Endothelial cell of umbilical vein (primary cell): ENCODE data around the gene EBF4. TPM values are rescaled to one million over a fixed set of nuclear protein-coding genes. Genes with fewer than 3 reads are reported as not detected.
A peak's percentile ranks its signal among the peaks of the same experiment; 100 is the strongest.

Experiments used
- BruUV-seq: library from RNA; stranded (reverse); fragments of 400-500 nt; replicated peaks from 2 replicates; lab custom pipeline; 2021; lab: Mats Ljungman, UMichigan
- CTCF ChIA-PET: fragments of 300-600, 350-600 bp; sonication (Branson Sonifier 250); formaldehyde crosslinking; loops from one replicate; lab custom pipeline; 2021; ENCODE audit warnings: antibody characterized with exemption, inconsistent platforms; lab: Charles Lee
- POLR2A ChIA-PET: fragments of 300-600, 350-600 bp; sonication (Branson Sonifier 250); formaldehyde crosslinking; loops from one replicate; lab custom pipeline; 2021; ENCODE audit warnings: antibody characterized with exemption, inconsistent platforms; lab: Charles Lee
- DNase-seq: peaks from one replicate; pipeline ENCODE4 v3.0.0-alpha.2; 2011; ENCODE audit warnings: low read depth, low spot score
- FAIRE-seq: peaks from 2 replicates; lab custom pipeline; 2011; peaks lifted over from hg19 to GRCh38; lab: Jason Lieb, UNC
- H2AFZ ChIP-seq: 2 replicates; pipeline ENCODE4 v1.6.0; 2012; ENCODE audit warnings: low read depth, low read length, control low read depth, inconsistent platforms
- H3K27ac ChIP-seq: 2 replicates; pipeline ENCODE4 v1.5.1; 2011; ENCODE audit warnings: low read depth, mild to moderate bottlenecking, control low read depth, low read length, moderate library complexity; ENCODE audit not compliant: insufficient read depth
- H3K27me3 ChIP-seq, 2 experiments: 2 replicates each; pipeline versions ENCODE4 v1.6.0 to v1.6.1; 2011; ENCODE audit warnings: low read length in 2 of 2, mixed read lengths in 1 of 2; ENCODE audit not compliant: control insufficient read depth in 2 of 2, insufficient read depth in 2 of 2
- H3K36me3 ChIP-seq, 2 experiments: 2 replicates in 1 of 2; 3 replicates in 1 of 2; pipeline ENCODE4 v1.5.1; 2011; ENCODE audit warnings: low read length in 2 of 2, mild to moderate bottlenecking in 1 of 2, moderate library complexity in 1 of 2; ENCODE audit not compliant: control insufficient read depth in 2 of 2, insufficient read depth in 2 of 2; ENCODE audit errors: extremely low read depth in 1 of 2
- H3K4me1 ChIP-seq: 3 replicates; pipeline ENCODE4 v1.5.1; 2011; ENCODE audit warnings: mild to moderate bottlenecking, low read length; ENCODE audit not compliant: control insufficient read depth, insufficient read depth; ENCODE audit errors: extremely low read depth
- H3K4me2 ChIP-seq: 2 replicates; pipeline ENCODE4 v1.6.1; 2011; ENCODE audit warnings: low read length, control low read depth, mixed read lengths; ENCODE audit not compliant: insufficient read depth
- H3K4me3 ChIP-seq, 3 experiments: fragments of 200-600 bp in 1 of 3; sonication (generic), shearing (Covaris generic) in 1 of 3; replicated peaks in 1 of 3; 2 replicates each; pipeline ENCODE4 v1.5.1; 2011 to 2016; ENCODE audit warnings: control low read depth in 3 of 3, low read length in 3 of 3, mild to moderate bottlenecking in 2 of 3, inconsistent platforms in 1 of 3, low read depth in 1 of 3, moderate library complexity in 1 of 3; ENCODE audit not compliant: insufficient read depth in 1 of 3
- H3K79me2 ChIP-seq: 2 replicates; pipeline ENCODE4 v1.6.0; 2012; ENCODE audit warnings: low read length, inconsistent platforms; ENCODE audit not compliant: control insufficient read depth, insufficient read depth
- H3K9ac ChIP-seq: replicated peaks from 2 replicates; pipeline ENCODE3; 2011; ENCODE audit warnings: low read length, control low read depth; ENCODE audit not compliant: insufficient read depth; ENCODE audit errors: extremely low read depth
- H3K9me1 ChIP-seq: replicated peaks from 3 replicates; pipeline ENCODE4 v1.6.0; 2011; ENCODE audit warnings: mild to moderate bottlenecking, low read length; ENCODE audit not compliant: control insufficient read depth, insufficient read depth; ENCODE audit errors: extremely low read depth
- H3K9me3 ChIP-seq: replicated peaks from 2 replicates; pipeline ENCODE4 v1.5.1; 2012; ENCODE audit warnings: low read length, inconsistent platforms; ENCODE audit not compliant: control insufficient read depth, insufficient read depth
- H4K20me1 ChIP-seq: replicated peaks from 2 replicates; pipeline ENCODE3; 2011; ENCODE audit warnings: mild to moderate bottlenecking, low read length; ENCODE audit not compliant: control insufficient read depth, insufficient read depth; ENCODE audit errors: extremely low read depth
- CTCF ChIP-seq, 2 donors: IDR thresholded peaks; 1 replicate in 1 of 2; 2 replicates in 1 of 2; pipeline ENCODE4 v1.5.1; 2011; ENCODE audit warnings: low read length in 2 of 2, mild to moderate bottlenecking in 2 of 2, moderate library complexity in 2 of 2, control low read depth in 1 of 2, inconsistent platforms in 1 of 2, low read depth in 1 of 2; ENCODE audit not compliant: insufficient read depth in 1 of 2; ENCODE audit errors: extremely low read depth in 1 of 2
- FOS ChIP-seq: IDR thresholded peaks from 2 replicates; pipeline ENCODE4 v1.6.1; 2011; ENCODE audit warnings: mild to moderate bottlenecking, low read length, moderate library complexity, borderline replicate concordance; ENCODE audit not compliant: insufficient read depth
- GATA2 ChIP-seq: IDR thresholded peaks from 2 replicates; pipeline ENCODE4 v1.7.0; 2011; ENCODE audit warnings: low read depth, mild to moderate bottlenecking, moderate library complexity, mixed read lengths, low read length; ENCODE audit not compliant: insufficient read length, insufficient read depth
- JUN ChIP-seq: IDR thresholded peaks from 2 replicates; pipeline ENCODE4 v1.6.1; 2011; ENCODE audit warnings: borderline replicate concordance, low read depth; ENCODE audit not compliant: insufficient read length, insufficient read depth
- MAX ChIP-seq: IDR thresholded peaks from 2 replicates; pipeline ENCODE4 v1.6.1; 2011; ENCODE audit not compliant: insufficient read depth, insufficient read length
- MYC ChIP-seq: IDR thresholded peaks from one replicate; pipeline ENCODE4 v1.6.1; 2011; ENCODE audit warnings: mild to moderate bottlenecking, low read depth, low read length
- POLR2A ChIP-seq: IDR thresholded peaks from 2 replicates; pipeline ENCODE4 v1.6.1; 2012; ENCODE audit warnings: low read depth, mild to moderate bottlenecking, control low read depth, low read length
- POLR2AphosphoS5 ChIP-seq: IDR thresholded peaks from 2 replicates; pipeline ENCODE4 v1.6.1; 2012; ENCODE audit warnings: low read depth, mild to moderate bottlenecking, control low read depth, low read length, moderate library complexity; ENCODE audit not compliant: insufficient read depth
- dilution Hi-C: fragments of 300-500 bp; cut with MboI; formaldehyde crosslinking; loops from one replicate; pipeline ENCODE4 v1.15.0; 2019; ENCODE audit warnings: low sequenced_read_pairs; ENCODE audit not compliant: extremely low pct_ligation_motif_present
- intact Hi-C: fragments of 100-400 bp; cut with micrococcal nuclease; formaldehyde crosslinking; loops from one replicate; pipeline ENCODE4 v1.10.0; 2022
- polyA plus RNA-seq, 4 experiments: library from polyadenylated mRNA; depleted of rRNA in 3 of 4; stranded (reverse) in 3 of 4; unstranded in 1 of 4; fragments of >200 nt; gene quantifications; 2 replicates each; pipeline versions ENCODE4 v1.2.1 to v1.2.3, GENCODE V29; 2011 to 2012; ENCODE audit warnings: missing spikeins in 1 of 4
- total RNA-seq: library from RNA; stranded (reverse); gene quantifications from 2 replicates; pipeline ENCODE4 v1.2.3, GENCODE V29; 2021

Gene EBF4
- total and polyA plus RNA-seq, 2 donors (not counting 3 experiments of a cell fraction or from before 2014, with no cell fraction given) = 2.7 to 3.4 TPM

- BruUV-seq = TSS peak; percentile 73
- H3K9me1 ChIP-seq = no peaks in the 10 kb centered on the region
- H3K27ac ChIP-seq = peak within 1 kb of the TSS; percentile 51
- ChIA-PET CTCF (interaction anchor here (0.9 to 2.7 kb wide), 7 partner anchors 11 to 445 kb away, joined by 3 to 16 read pairs (median 4); no protein-coding TSS in a partner anchor), POLR2A (interaction anchor here (0.6 to 2.0 kb wide), 7 partner anchors 10 to 309 kb away, joined by 3 to 9 read pairs (median 4); partner anchors contain the start of genes IDH3B and SNRPB)
- FAIRE-seq (peak; percentile 83), DNase-seq (peak; percentile 86)
- dilution Hi-C loops = no loop called here
- TF ChIP-seq CTCF (IDR thresholded peaks at IDR 0.05; ENCODE audit: extremely low read depth in 1 of 2, insufficient read depth in 1 of 2, low read depth in 1 of 2, low read length in 2 of 2) (no peak), POLR2A (peak; percentile 92), POLR2AphosphoS5 (no peak), GATA2 (no peak), FOS (no peak), MAX (peak; percentile 79), MYC (peak; percentile 81), JUN (no peak)
- peaks cover 26 to 27% of the 10 kb centered on the region in 2 experiments for H3K36me3 ChIP-seq
- peak within 1 kb of the TSS; percentile 94 for H3K9ac ChIP-seq
- no peaks in the 10 kb centered on the region for H3K9me3 ChIP-seq
- no peaks in the 10 kb centered on the region for H3K27me3 ChIP-seq
- peak within 1 kb of the TSS; percentile 19 for H2AFZ ChIP-seq
- peak within 1 kb of the TSS; percentile 94 to 98 (median 96) for H3K4me3 ChIP-seq
- H3K4me2 ChIP-seq = peak within 1 kb of the TSS; percentile 93
- intact Hi-C loops = loop anchor here (1.0 to 10.0 kb wide), 4 partner anchors 145 to 547 kb away; partner anchors contain the start of genes SNRPB, STK35 and ZNF343
- H4K20me1 ChIP-seq = peaks cover 3% of the 10 kb centered on the region
- peaks cover 25% of the 10 kb centered on the region for H3K4me1 ChIP-seq
- peaks cover 53% of the 10 kb centered on the region for H3K79me2 ChIP-seq
Observed at GRCh38 chr20:2651772-2652723, 40.5 kb upstream of the EBF4 start, which contains the start of gene NOP56. Gene NOP56 (plus strand): TSS chr20:2652632. CDS start chr20:2652661, 29 bp downstream.
